Thoracic aorta (tissue), 2 donors: ENCODE results near the gene SLC25A6. TPM values are rescaled to one million over a fixed set of nuclear protein-coding genes. Genes with fewer than 3 reads are reported as not detected.
A peak's percentile ranks its signal among the peaks of the same experiment; 100 is the strongest.

ENCODE experiments used
- ATAC-seq: fragments of 150-250 bp; one replicate; pipeline ENCODE4 v1.8.0; 2017; ENCODE audit warnings: low read depth; ENCODE audit not compliant: insufficient number of reproducible peaks, low FRiP score
- DNase-seq: peaks from one replicate; pipeline ENCODE4 v3.0.0-alpha.2; 2020; ENCODE audit warnings: low spot score
- H3K27ac ChIP-seq, 2 donors: fragments of 200-600 bp; sonication (generic); 1 replicate in 1 of 2; 2 replicates in 1 of 2; pipeline ENCODE4 v1.5.1; 2016; ENCODE audit warnings: mild to moderate bottlenecking in 2 of 2, moderate library complexity in 2 of 2
- H3K27me3 ChIP-seq: fragments of 200-600 bp; sonication (generic); replicated peaks from 2 replicates; pipeline ENCODE4 v1.6.0; 2016; ENCODE audit warnings: mild to moderate bottlenecking; ENCODE audit not compliant: insufficient read depth
- H3K36me3 ChIP-seq: fragments of 200-600 bp; sonication (generic); one replicate; pipeline ENCODE4 v1.5.1; 2016
- H3K4me1 ChIP-seq, 2 donors: fragments of 200-600 bp; sonication (generic); 1 replicate in 1 of 2; 2 replicates in 1 of 2; pipeline versions ENCODE4 v1.5.1 to v1.6.0; 2016; ENCODE audit warnings: low read depth in 2 of 2, mild to moderate bottlenecking in 1 of 2; ENCODE audit not compliant: control insufficient read depth in 1 of 2
- H3K4me3 ChIP-seq: fragments of 200-600 bp; sonication (generic); 2 replicates; pipeline ENCODE4 v1.5.1; 2016; ENCODE audit warnings: mild to moderate bottlenecking
- H3K9me3 ChIP-seq: fragments of 200-600 bp; sonication (generic); 2 replicates; pipeline ENCODE4 v1.5.1; 2016
- CTCF ChIP-seq: fragments of 200-600 bp; sonication (generic); IDR thresholded peaks from one replicate; pipeline ENCODE4 v1.5.1; 2019; ENCODE audit warnings: antibody characterized with exemption
- total RNA-seq, 2 donors: library from RNA; depleted of rRNA; stranded (reverse); fragments of >200 nt; gene quantifications; one replicate each; pipeline versions ENCODE4 v1.1.0 to v1.2.3, GENCODE V29; 2016

SLC25A6 gene
- total RNA-seq, result 100 to 1,000 TPM; 172 to 211 TPM

- no peaks in the 10 kb centered on the region for H3K9me3 ChIP-seq
- peaks cover 35% of the 10 kb centered on the region for H3K36me3 ChIP-seq
- no peak for TF ChIP-seq CTCF
- peak within 1 kb of the TSS; percentile 93 for H3K4me3 ChIP-seq
- H3K4me1 ChIP-seq, result peaks cover 17 to 38% of the 10 kb centered on the region in 2 donors
- ATAC-seq (peak; percentile 90), DNase-seq (peak; percentile 89)
- H3K27ac ChIP-seq, result peak within 1 kb of the TSS; percentile 94 to 99
- H3K27me3 ChIP-seq, result no peaks in the 10 kb centered on the region
Measured at GRCh38 chrX:1391707-1392375, at the start of gene SLC25A6. SLC25A6 (minus strand) TSS chrX:1392113; CDS start chrX:1392009, 104 bp downstream.

- ATAC-seq (no peak), DNase-seq (no peak)
- H3K27ac ChIP-seq, result no peak overlapping the region
- no peaks in the 10 kb centered on the region for H3K27me3 ChIP-seq
- TF ChIP-seq CTCF, result no peak
- H3K36me3 ChIP-seq, result peaks cover 28% of the 10 kb centered on the region
- H3K4me3 ChIP-seq, result no peak overlapping the region
- no peaks in the 10 kb centered on the region for H3K9me3 ChIP-seq
- no peaks in the 10 kb centered on the region for H3K4me1 ChIP-seq
Measured at GRCh38 chrX:1440506-1440905, 48.6 kb upstream of the SLC25A6 start.

GRCh38 chrX:1435241-1435895, 43.5 kb upstream of the SLC25A6 start:
- no peak overlapping the region for H3K27ac ChIP-seq
- DNase-seq, result no peak
- ATAC-seq, result no peak
- H3K36me3 ChIP-seq, result peaks cover 35% of the 10 kb centered on the region
- no peak for TF ChIP-seq CTCF
- H3K4me3 ChIP-seq, result no peak overlapping the region
- no peaks in the 10 kb centered on the region for H3K9me3 ChIP-seq
- H3K4me1 ChIP-seq, result no peaks in the 10 kb centered on the region
- no peaks in the 10 kb centered on the region for H3K27me3 ChIP-seq

GRCh38 chrX:1434871-1435240, 42.9 kb upstream of the SLC25A6 start:
- Histone ChIP-seq H3K36me3 (peaks cover 40% of the 10 kb centered on the region), H3K27me3 (no peaks in the 10 kb centered on the region), H3K9me3 (no peaks in the 10 kb centered on the region), H3K4me3 (no peak overlapping the region), H3K4me1 (no peaks in the 10 kb centered on the region), H3K27ac (no peak overlapping the region)
- no peak for TF ChIP-seq CTCF
- ATAC-seq (no peak), DNase-seq (no peak)

GRCh38 chrX:1433646-1434357, 41.9 kb upstream of the SLC25A6 start:
- DNase-seq (no peak), ATAC-seq (no peak)
- Histone ChIP-seq H3K4me3 (no peak overlapping the region), H3K27me3 (no peaks in the 10 kb centered on the region), H3K36me3 (peaks cover 36% of the 10 kb centered on the region), H3K4me1 (no peaks in the 10 kb centered on the region), H3K9me3 (no peaks in the 10 kb centered on the region), H3K27ac (no peak overlapping the region)
- no peak for TF ChIP-seq CTCF
